ENCODE data around the gene CBLL1. TPM values are rescaled to one million over a fixed set of nuclear protein-coding genes. Genes with fewer than 3 reads are reported as not detected.

Gene CBLL1
- total RNA-seq, 1 experiment from 2014 or later = 29.8 TPM

- H3K27ac Mint-ChIP-seq = no peak overlapping the region
- peaks cover 29% of the 10 kb centered on the region for H3K4me1 Mint-ChIP-seq
- H3K36me3 Mint-ChIP-seq = no peaks in the 10 kb centered on the region
- no peak overlapping the region for H3K4me3 Mint-ChIP-seq
- H3K9me3 Mint-ChIP-seq = no peaks in the 10 kb centered on the region
- TF ChIP-seq TEAD4 (CRISPR knock-in tag; IDR thresholded peaks at IDR 0.05) = no peak
- TF ChIP-seq NFATC4 (CRISPR knock-in tag; IDR thresholded peaks at IDR 0.05) = no peak
- TF ChIP-seq, protein P1, sequence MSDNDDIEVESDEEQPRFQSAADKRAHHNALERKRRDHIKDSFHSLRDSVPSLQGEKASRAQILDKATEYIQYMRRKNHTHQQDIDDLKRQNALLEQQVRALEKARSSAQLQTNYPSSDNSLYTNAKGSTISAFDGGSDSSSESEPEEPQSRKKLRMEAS (CRISPR knock-in tag; IDR thresholded peaks at IDR 0.05) = no peak
- ATAC-seq = no peak
- no peaks in the 10 kb centered on the region for H3K27me3 Mint-ChIP-seq (ENCODE audit: low read depth)
- ChIA-PET CTCF (interaction anchor here (1.0 kb wide), 1 partner anchor 91 kb away, joined by 4 read pairs; no protein-coding TSS in a partner anchor), POLR2A (no interaction called here)
- no peak for DNase-seq (ENCODE audit: low spot score)
Measured at GRCh38 chr7:107783648-107784047, 39.7 kb downstream of the CBLL1 start.

DNA sequence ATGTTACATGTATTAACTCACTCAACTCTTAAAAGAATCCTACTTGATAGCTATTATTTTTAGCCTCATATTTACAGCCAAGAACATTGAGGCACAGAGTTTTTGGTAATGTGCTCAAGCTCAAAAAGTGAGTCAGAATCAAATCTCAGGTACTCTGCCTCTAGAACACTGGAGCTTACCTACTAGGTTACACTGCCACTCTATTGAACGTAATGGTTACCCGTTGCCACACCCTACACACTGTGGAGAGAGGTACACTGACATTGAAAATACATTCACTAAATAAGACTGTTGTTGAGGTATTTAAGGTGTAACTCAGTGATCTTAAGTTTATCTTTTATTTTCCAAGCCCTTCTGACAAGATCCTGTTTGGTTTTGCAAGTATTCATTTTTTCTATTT is 41.2 kb downstream of the CBLL1 start:
- TF ChIP-seq, protein P2, sequence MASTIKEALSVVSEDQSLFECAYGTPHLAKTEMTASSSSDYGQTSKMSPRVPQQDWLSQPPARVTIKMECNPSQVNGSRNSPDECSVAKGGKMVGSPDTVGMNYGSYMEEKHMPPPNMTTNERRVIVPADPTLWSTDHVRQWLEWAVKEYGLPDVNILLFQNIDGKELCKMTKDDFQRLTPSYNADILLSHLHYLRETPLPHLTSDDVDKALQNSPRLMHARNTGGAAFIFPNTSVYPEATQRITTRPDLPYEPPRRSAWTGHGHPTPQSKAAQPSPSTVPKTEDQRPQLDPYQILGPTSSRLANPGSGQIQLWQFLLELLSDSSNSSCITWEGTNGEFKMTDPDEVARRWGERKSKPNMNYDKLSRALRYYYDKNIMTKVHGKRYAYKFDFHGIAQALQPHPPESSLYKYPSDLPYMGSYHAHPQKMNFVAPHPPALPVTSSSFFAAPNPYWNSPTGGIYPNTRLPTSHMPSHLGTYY (CRISPR knock-in tag; IDR thresholded peaks at IDR 0.05) = no peak
- no peak for TF ChIP-seq ZNF423 (CRISPR knock-in tag; IDR thresholded peaks at IDR 0.05)
- no peak for TF ChIP-seq FOXJ3 (CRISPR knock-in tag; IDR thresholded peaks at IDR 0.05; ENCODE audit: borderline replicate concordance)
- TF ChIP-seq TCF7 (CRISPR knock-in tag; IDR thresholded peaks at IDR 0.05; ENCODE audit: low read depth) = no peak
- TF ChIP-seq FOXK1 (CRISPR knock-in tag; IDR thresholded peaks at IDR 0.05) = no peak
- ChIA-PET CTCF (no interaction called here), POLR2A (no interaction called here)
- no peaks in the 10 kb centered on the region for H3K27me3 Mint-ChIP-seq (ENCODE audit: low read depth)
- DNase-seq (ENCODE audit: low spot score) (no peak), ATAC-seq (no peak)
- H3K27ac Mint-ChIP-seq = no peak overlapping the region
- H3K9me3 Mint-ChIP-seq = no peaks in the 10 kb centered on the region
- H3K36me3 Mint-ChIP-seq = no peaks in the 10 kb centered on the region
- no peak overlapping the region for H3K4me3 Mint-ChIP-seq
- H3K4me1 Mint-ChIP-seq = peaks cover 25% of the 10 kb centered on the region

DNA sequence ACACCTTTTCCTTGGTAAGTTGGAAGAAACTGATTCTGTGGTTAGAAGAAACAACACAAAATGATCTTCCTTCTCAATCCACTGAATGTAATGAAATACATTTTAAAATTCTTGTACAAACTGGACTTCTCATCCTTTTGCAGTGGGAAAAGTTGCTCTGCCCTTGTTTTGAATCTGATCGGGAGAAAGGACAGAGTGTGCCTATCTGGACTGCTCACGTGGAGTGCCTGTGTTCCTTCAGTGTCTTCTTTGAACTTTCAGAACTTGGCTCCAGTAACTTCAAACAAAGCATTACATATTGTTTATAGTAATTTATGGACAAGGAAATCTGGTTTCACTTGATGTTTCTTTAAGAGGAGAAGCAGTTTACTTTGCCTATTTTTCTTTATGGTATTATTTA is 42.0 kb downstream of the CBLL1 start:
- Mint-ChIP-seq H3K9me3 (no peaks in the 10 kb centered on the region), H3K4me1 (peaks cover 25% of the 10 kb centered on the region), H3K27me3 (ENCODE audit: low read depth) (no peaks in the 10 kb centered on the region), H3K27ac (no peak overlapping the region), H3K36me3 (no peaks in the 10 kb centered on the region), H3K4me3 (no peak overlapping the region)
- ChIA-PET POLR2A (no interaction called here), CTCF (no interaction called here)
- DNase-seq (ENCODE audit: low spot score) = no peak
- no peak for ATAC-seq
- TF ChIP-seq ZNF263 (CRISPR knock-in tag; IDR thresholded peaks at IDR 0.05; ENCODE audit: low read depth) (no peak), ATF1 (CRISPR knock-in tag; IDR thresholded peaks at IDR 0.05) (no peak), ZNF512 (CRISPR knock-in tag; IDR thresholded peaks at IDR 0.05; ENCODE audit: borderline replicate concordance) (no peak), FOXP4 (CRISPR knock-in tag; IDR thresholded peaks at IDR 0.05) (no peak), NR2C2 (CRISPR knock-in tag; IDR thresholded peaks at IDR 0.05) (no peak), ZNF425 (CRISPR knock-in tag; conservative IDR thresholded peaks at IDR 0.05) (no peak), ZNF423 (CRISPR knock-in tag; IDR thresholded peaks at IDR 0.05) (no peak), HMGA2 (CRISPR knock-in tag; IDR thresholded peaks at IDR 0.05) (no peak), PRDM15 (CRISPR knock-in tag; IDR thresholded peaks at IDR 0.05) (no peak), NR1H2 (CRISPR knock-in tag; IDR thresholded peaks at IDR 0.05) (no peak)

Measured in WTC11 (cell line).